Right lobe of liver (tissue), 6 donors: Measurements from ENCODE around the gene MRC2. TPM values are rescaled to one million over a fixed set of nuclear protein-coding genes. Genes with fewer than 3 reads are reported as not detected.

ENCODE experiments used
- ATAC-seq, 4 donors: fragments of 200-7000 bp; cut with Tn5 transposase; one replicate each; pipeline ENCODE4 v1.9.1; 2020; ENCODE audit warnings: mild to moderate bottlenecking in 4 of 4, moderate library complexity in 4 of 4
- DNase-seq, 3 donors: peaks; one replicate each; pipeline ENCODE4 v3.0.0-alpha.2; 2020
- H3K27ac ChIP-seq, 3 donors: fragments of 200-600 bp; one replicate each; pipeline ENCODE4 v1.8.0; 2022
- H3K27me3 ChIP-seq, 2 donors: fragments of 200-600 bp; one replicate each; pipeline ENCODE4 v1.8.0; 2022
- H3K36me3 ChIP-seq, 4 donors: fragments of 200-600 bp; sonication (generic) in 1 of 4; one replicate each; pipeline versions ENCODE4 v1.5.1 to v1.8.0; 2017 to 2022; ENCODE audit warnings: control low read depth in 1 of 4
- H3K4me1 ChIP-seq, 4 donors: fragments of 200-600 bp; sonication (generic) in 1 of 4; one replicate each; pipeline versions ENCODE4 v1.5.1 to v1.8.0; 2017 to 2022; ENCODE audit warnings: control low read depth in 1 of 4
- H3K4me3 ChIP-seq, 3 donors: fragments of 200-600 bp; one replicate each; pipeline ENCODE4 v1.8.0; 2022
- H3K9me3 ChIP-seq, 4 donors: fragments of 200-600 bp; sonication (generic) in 1 of 4; one replicate each; pipeline versions ENCODE4 v1.5.1 to v1.8.0; 2017 to 2022; ENCODE audit warnings: control low read depth in 1 of 4
- CTCF ChIP-seq, 4 donors: fragments of 200-600 bp in 3 of 4; fragments of 450-650 bp in 1 of 4; IDR thresholded peaks; one replicate each; pipeline versions ENCODE4 v1.5.1 to v1.8.0; 2016 to 2022; ENCODE audit warnings: antibody characterized with exemption in 4 of 4, mild to moderate bottlenecking in 2 of 4
- POLR2A ChIP-seq: fragments of 450-650 bp; IDR thresholded peaks from one replicate; pipeline ENCODE4 v1.6.1; 2017; ENCODE audit warnings: antibody characterized with exemption, mild to moderate bottlenecking
- WGBS: methylation state at CpG from one replicate; pipeline ENCODE4 v1.1.6; 2018; ENCODE audit warnings: low coverage, low lambda C conversion rate; ENCODE audit not compliant: insufficient coverage; ENCODE audit errors: missing lambda C conversion rate; 5-methylcytosine and 5-hydroxymethylcytosine counted together
- intact Hi-C, 2 donors: fragments of 100-400 bp; cut with DNase I; formaldehyde crosslinking; loops; one replicate each; pipeline versions ENCODE4 v1.11.2 to v1.14.1; 2022
- total RNA-seq, 6 experiments: library from RNA; depleted of rRNA in 2 of 6; stranded (reverse); fragments of >200 nt in 2 of 6; fragmentation: NEBNext Ultra II Directional in 3 of 6; extraction: Animal tissue kit (Norgen Biotek cat#: 25700) in 3 of 6; gene quantifications; one replicate each; pipeline versions ENCODE4 v1.1.0 to v1.2.4, GENCODE V29; 2016 to 2023
- donor health status: DM: no; HTN: yes; CAD: no.
- donor health status: DM: no; HTN: no; CAD: no.
- donor health status: DM: no; HTN: no; CAD: no.
- donor health status: DM: no; HTN: yes; CAD: no.
- donor health status: DM: no; HTN: yes; CAD: no.

Gene MRC2
- total RNA-seq, 6 experiments from 2014 or later: 1.7 to 7.4 (median 3.8) TPM

- H3K27me3 ChIP-seq: no peaks in the 10 kb centered on the region
- H3K27ac ChIP-seq: no peak overlapping the region
- no CpG with 5 or more reads among the region's 3 CpGs for WGBS
- peak in 1 of 3 donors; percentile 45 for DNase-seq
- no peaks in the 10 kb centered on the region for H3K4me1 ChIP-seq
- TF ChIP-seq CTCF (IDR thresholded peaks at IDR 0.05) (no peak), POLR2A (no peak)
- H3K9me3 ChIP-seq: no peaks in the 10 kb centered on the region
- intact Hi-C loops: no loop called here
- no peak for ATAC-seq
- H3K4me3 ChIP-seq: no peak overlapping the region
- H3K36me3 ChIP-seq: no peaks in the 10 kb centered on the region
These were observed 47.4 kb downstream of the MRC2 start for GRCh38 chr17:62674841-62675240.

- H3K36me3 ChIP-seq: no peaks in the 10 kb centered on the region
- no peak for TF ChIP-seq CTCF (IDR thresholded peaks at IDR 0.05)
- TF ChIP-seq POLR2A: no peak
- H3K9me3 ChIP-seq: no peaks in the 10 kb centered on the region
- ATAC-seq: no peak
- DNase-seq: peak in 1 of 3 donors; percentile 35
- intact Hi-C loops: no loop called here
- H3K4me1 ChIP-seq: no peaks in the 10 kb centered on the region
- no peak overlapping the region for H3K27ac ChIP-seq
- no peak overlapping the region for H3K4me3 ChIP-seq
- H3K27me3 ChIP-seq: no peaks in the 10 kb centered on the region
- WGBS: 40% methylated on average over 1 of the region's 12 CpGs
These were observed 47.8 kb downstream of the MRC2 start for GRCh38 chr17:62675260-62675659.

GRCh38 chr17:62675701-62676100 lies 48.2 kb downstream of the MRC2 start:
- no peaks in the 10 kb centered on the region for H3K27me3 ChIP-seq
- DNase-seq (peak in 1 of 3 donors; percentile 36), ATAC-seq (no peak)
- TF ChIP-seq POLR2A (no peak), CTCF (IDR thresholded peaks at IDR 0.05) (no peak)
- no peak overlapping the region for H3K27ac ChIP-seq
- no peaks in the 10 kb centered on the region for H3K36me3 ChIP-seq
- intact Hi-C loops: no loop called here
- H3K4me3 ChIP-seq: no peak overlapping the region
- no peaks in the 10 kb centered on the region for H3K4me1 ChIP-seq
- H3K9me3 ChIP-seq: no peaks in the 10 kb centered on the region
- no CpG with 5 or more reads among the region's 4 CpGs for WGBS

GRCh38 chr17:62676231-62676943 lies 48.9 kb downstream of the MRC2 start:
- Histone ChIP-seq H3K4me1 (no peaks in the 10 kb centered on the region), H3K36me3 (no peaks in the 10 kb centered on the region), H3K9me3 (no peaks in the 10 kb centered on the region), H3K27me3 (no peaks in the 10 kb centered on the region), H3K4me3 (no peak overlapping the region), H3K27ac (no peak overlapping the region)
- ATAC-seq: no peak
- intact Hi-C loops: no loop called here
- 80% methylated on average over 3 of the region's 16 CpGs for WGBS
- no peak for DNase-seq
- TF ChIP-seq CTCF (IDR thresholded peaks at IDR 0.05) (no peak), POLR2A (no peak)
